ENCODE data around the gene SLC48A1.

SLC48A1 gene

GRCh38 chr12:47740606-47741339, 32.3 kb upstream of the SLC48A1 start:
- Histone ChIP-seq H3K27ac (peak overlapping the region; percentile 81), H3K4me3 (peak overlapping the region; percentile 42), H3K9me3 (ENCODE audit: low read depth, low read length) (no peaks in the 10 kb centered on the region), H3K9ac (ENCODE audit: insufficient read length) (peak overlapping the region; percentile 59), H3K36me3 (ENCODE audit: insufficient read depth, low read length) (no peaks in the 10 kb centered on the region)
- DNase-seq (ENCODE audit: low read depth, low spot score), result no peak
- TF ChIP-seq FOXP2 (optimal IDR thresholded peaks at IDR 0.05; ENCODE audit: control extremely low read depth, extremely low read length, insufficient read depth) (no peak), EZH2 (IDR thresholded peaks at IDR 0.05) (no peak), POLR2AphosphoS5 (IDR thresholded peaks at IDR 0.05; ENCODE audit: borderline replicate concordance, low read depth, low read length) (no peak)

- Histone ChIP-seq H3K4me3 (peak overlapping the region; percentile 42), H3K27ac (peak overlapping the region; percentile 81), H3K36me3 (ENCODE audit: insufficient read depth, low read length) (no peaks in the 10 kb centered on the region), H3K9me3 (ENCODE audit: low read depth, low read length) (no peaks in the 10 kb centered on the region), H3K9ac (ENCODE audit: insufficient read length) (no peak overlapping the region)
- peak; percentile 24 for DNase-seq (ENCODE audit: low read depth, low spot score)
- TF ChIP-seq EZH2 (IDR thresholded peaks at IDR 0.05) (no peak), FOXP2 (optimal IDR thresholded peaks at IDR 0.05; ENCODE audit: control extremely low read depth, extremely low read length, insufficient read depth) (peak; percentile 82), POLR2AphosphoS5 (IDR thresholded peaks at IDR 0.05; ENCODE audit: borderline replicate concordance, low read depth, low read length) (no peak)
These were observed 31.7 kb upstream of the SLC48A1 start for GRCh38 chr12:47741340-47741703.

- DNase-seq (ENCODE audit: low read depth, low spot score), result no peak
- TF ChIP-seq POLR2AphosphoS5 (IDR thresholded peaks at IDR 0.05; ENCODE audit: borderline replicate concordance, low read depth, low read length) (no peak), FOXP2 (optimal IDR thresholded peaks at IDR 0.05; ENCODE audit: control extremely low read depth, extremely low read length, insufficient read depth) (no peak), EZH2 (IDR thresholded peaks at IDR 0.05) (no peak)
- Histone ChIP-seq H3K9ac (ENCODE audit: insufficient read length) (no peak overlapping the region), H3K27ac (no peak overlapping the region), H3K9me3 (ENCODE audit: low read depth, low read length) (no peaks in the 10 kb centered on the region), H3K4me3 (no peak overlapping the region), H3K36me3 (ENCODE audit: insufficient read depth, low read length) (no peaks in the 10 kb centered on the region)
These were observed 30.7 kb upstream of the SLC48A1 start for GRCh38 chr12:47742253-47742825.

GRCh38 chr12:47743311-47743860, 29.7 kb upstream of the SLC48A1 start:
- no peaks in the 10 kb centered on the region for H3K9me3 ChIP-seq (ENCODE audit: low read depth, low read length)
- H3K27ac ChIP-seq, result no peak overlapping the region
- H3K4me3 ChIP-seq, result no peak overlapping the region
- H3K36me3 ChIP-seq (ENCODE audit: insufficient read depth, low read length), result no peaks in the 10 kb centered on the region
- no peak for TF ChIP-seq POLR2AphosphoS5 (IDR thresholded peaks at IDR 0.05; ENCODE audit: borderline replicate concordance, low read depth, low read length)
- no peak for TF ChIP-seq FOXP2 (optimal IDR thresholded peaks at IDR 0.05; ENCODE audit: control extremely low read depth, extremely low read length, insufficient read depth)
- no peak for TF ChIP-seq EZH2 (IDR thresholded peaks at IDR 0.05)
- H3K9ac ChIP-seq (ENCODE audit: insufficient read length), result no peak overlapping the region
- DNase-seq (ENCODE audit: low read depth, low spot score), result no peak

GRCh38 chr12:47744005-47744651, 28.9 kb upstream of the SLC48A1 start:
- Histone ChIP-seq H3K36me3 (ENCODE audit: insufficient read depth, low read length) (no peaks in the 10 kb centered on the region), H3K9ac (ENCODE audit: insufficient read length) (no peak overlapping the region), H3K27ac (no peak overlapping the region), H3K9me3 (ENCODE audit: low read depth, low read length) (no peaks in the 10 kb centered on the region), H3K4me3 (no peak overlapping the region)
- DNase-seq (ENCODE audit: low read depth, low spot score), result no peak
- no peak for TF ChIP-seq FOXP2 (optimal IDR thresholded peaks at IDR 0.05; ENCODE audit: control extremely low read depth, extremely low read length, insufficient read depth)
- TF ChIP-seq POLR2AphosphoS5 (IDR thresholded peaks at IDR 0.05; ENCODE audit: borderline replicate concordance, low read depth, low read length), result no peak
- TF ChIP-seq EZH2 (IDR thresholded peaks at IDR 0.05), result no peak

GRCh38 chr12:47744778-47745436, 28.1 kb upstream of the SLC48A1 start:
- DNase-seq (ENCODE audit: low read depth, low spot score), result no peak
- no peak overlapping the region for H3K27ac ChIP-seq
- H3K9me3 ChIP-seq (ENCODE audit: low read depth, low read length), result no peaks in the 10 kb centered on the region
- no peak for TF ChIP-seq POLR2AphosphoS5 (IDR thresholded peaks at IDR 0.05; ENCODE audit: borderline replicate concordance, low read depth, low read length)
- no peak for TF ChIP-seq FOXP2 (optimal IDR thresholded peaks at IDR 0.05; ENCODE audit: control extremely low read depth, extremely low read length, insufficient read depth)
- H3K9ac ChIP-seq (ENCODE audit: insufficient read length), result no peak overlapping the region
- no peaks in the 10 kb centered on the region for H3K36me3 ChIP-seq (ENCODE audit: insufficient read depth, low read length)
- no peak overlapping the region for H3K4me3 ChIP-seq

GRCh38 chr12:47745485-47746041, 27.5 kb upstream of the SLC48A1 start:
- Histone ChIP-seq H3K9ac (ENCODE audit: insufficient read length) (no peak overlapping the region), H3K9me3 (ENCODE audit: low read depth, low read length) (no peaks in the 10 kb centered on the region), H3K4me3 (no peak overlapping the region), H3K27ac (no peak overlapping the region), H3K36me3 (ENCODE audit: insufficient read depth, low read length) (no peaks in the 10 kb centered on the region)
- TF ChIP-seq FOXP2 (optimal IDR thresholded peaks at IDR 0.05; ENCODE audit: control extremely low read depth, extremely low read length, insufficient read depth) (no peak), EZH2 (IDR thresholded peaks at IDR 0.05) (no peak)
- no peak for DNase-seq (ENCODE audit: low read depth, low spot score)

GRCh38 chr12:47746073-47746472, 27.0 kb upstream of the SLC48A1 start:
- no peaks in the 10 kb centered on the region for H3K9me3 ChIP-seq (ENCODE audit: low read depth, low read length)
- TF ChIP-seq POLR2AphosphoS5 (IDR thresholded peaks at IDR 0.05; ENCODE audit: borderline replicate concordance, low read depth, low read length) (no peak), EZH2 (IDR thresholded peaks at IDR 0.05) (no peak), FOXP2 (optimal IDR thresholded peaks at IDR 0.05; ENCODE audit: control extremely low read depth, extremely low read length, insufficient read depth) (no peak)
- no peak overlapping the region for H3K9ac ChIP-seq (ENCODE audit: insufficient read length)
- H3K36me3 ChIP-seq (ENCODE audit: insufficient read depth, low read length), result no peaks in the 10 kb centered on the region
- no peak overlapping the region for H3K4me3 ChIP-seq
- no peak overlapping the region for H3K27ac ChIP-seq
- no peak for DNase-seq (ENCODE audit: low read depth, low spot score)
